Measurements from ENCODE around the gene MVD. TPM values are rescaled to one million over a fixed set of nuclear protein-coding genes. Genes with fewer than 3 reads are reported as not detected.

MVD gene
- total and polyA plus RNA-seq, 7 donors, result 16.8 to 206 (median 25.7) TPM

DNA sequence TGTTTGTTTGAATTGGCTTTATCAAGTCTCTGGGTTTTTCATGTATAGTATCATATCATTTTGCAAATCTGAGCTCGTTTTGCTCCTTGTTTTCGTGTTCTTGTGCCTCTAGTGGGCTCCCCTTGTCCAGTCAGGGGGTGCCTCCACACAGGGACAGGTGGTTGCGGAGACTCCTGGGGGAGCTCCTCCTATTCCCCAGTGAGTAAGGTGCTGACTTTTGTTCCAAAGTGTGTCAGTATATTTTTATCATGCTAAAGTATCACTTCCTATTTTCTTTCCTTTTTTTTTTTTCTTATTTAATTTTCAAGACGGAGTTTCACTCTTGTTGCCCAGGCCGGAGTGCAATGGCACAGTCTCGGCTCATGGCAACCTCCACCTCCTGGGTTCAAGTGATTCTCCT lies 54.8 kb downstream of the MVD start:
- TF ChIP-seq EP300 (IDR thresholded peaks at IDR 0.05) (no peak), CTCF (IDR thresholded peaks at IDR 0.05) (no peak), POLR2AphosphoS5 (IDR thresholded peaks at IDR 0.05) (no peak), POLR2A (IDR thresholded peaks at IDR 0.05) (no peak)

DNA sequence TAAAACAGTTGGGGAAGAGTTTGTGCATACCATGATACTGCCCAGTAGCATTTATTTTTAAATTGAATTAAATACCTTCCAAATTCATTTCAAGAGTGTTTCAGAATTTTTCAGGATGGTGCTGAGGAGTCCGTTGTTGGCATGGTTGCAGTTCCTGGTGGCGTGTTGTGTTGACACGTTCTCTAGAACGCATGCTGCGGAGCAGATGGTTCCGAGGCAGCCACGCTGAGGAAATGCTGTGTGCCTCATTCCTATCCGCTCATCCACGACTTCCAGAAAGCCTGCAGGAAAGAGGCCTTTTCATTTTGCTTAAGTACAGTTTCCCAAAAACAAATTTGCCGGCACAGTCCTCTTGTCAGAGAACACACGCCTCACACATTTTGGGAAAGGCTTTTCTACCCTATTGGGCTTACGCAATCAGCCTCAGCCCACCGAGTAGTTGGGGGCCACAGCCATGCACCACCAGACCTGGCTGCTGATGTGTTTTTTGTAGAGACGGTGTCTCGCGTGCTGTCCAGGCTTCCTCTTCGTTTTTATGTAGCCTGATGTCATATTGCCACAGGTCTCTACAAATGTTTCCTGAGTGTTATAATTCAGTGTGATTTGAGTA lies 56.6 kb downstream of the MVD start:
- no peak overlapping the region for H3K27ac ChIP-seq
- H3K27me3 ChIP-seq, result no peaks in the 10 kb centered on the region
- no peaks in the 10 kb centered on the region for H3K4me1 ChIP-seq
- no peaks in the 10 kb centered on the region for H3K9me3 ChIP-seq
- no peak for TF ChIP-seq POLR2A (IDR thresholded peaks at IDR 0.05)
- no peak for TF ChIP-seq EP300 (IDR thresholded peaks at IDR 0.05)
- TF ChIP-seq POLR2AphosphoS5 (IDR thresholded peaks at IDR 0.05), result no peak
- no peak for TF ChIP-seq CTCF (IDR thresholded peaks at IDR 0.05)
- peaks cover 19 to 87% (median 44%) of the 10 kb centered on the region in 4 donors for H3K36me3 ChIP-seq
- 93 to 94% methylated on average over 17 of the region's 17 CpGs for WGBS, 2 donors
- H3K4me3 ChIP-seq, result no peak overlapping the region
- intact Hi-C loops (cut with DNase I), result no loop called here
- no peak for DNase-seq

More for the DNA sequence above, 54.8 kb downstream of the MVD start:
- no peak overlapping the region for H3K4me3 ChIP-seq
- H3K36me3 ChIP-seq, result peaks cover 22 to 83% (median 43%) of the 10 kb centered on the region in 4 donors
- H3K9me3 ChIP-seq, result no peaks in the 10 kb centered on the region
- intact Hi-C loops (cut with DNase I), result no loop called here
- no peak overlapping the region for H3K27ac ChIP-seq
- no peak for DNase-seq
- no peaks in the 10 kb centered on the region for H3K4me1 ChIP-seq
- 85 to 90% methylated on average over 6 of the region's 6 CpGs for WGBS, 2 donors
- no peaks in the 10 kb centered on the region for H3K27me3 ChIP-seq

- Histone ChIP-seq H3K4me1 (no peaks in the 10 kb centered on the region), H3K27ac (no peak overlapping the region), H3K36me3 (peaks cover 14 to 87% (median 43%) of the 10 kb centered on the region in 4 donors), H3K9me3 (no peaks in the 10 kb centered on the region), H3K27me3 (no peaks in the 10 kb centered on the region), H3K4me3 (no peak overlapping the region)
- no peak for TF ChIP-seq EP300 (IDR thresholded peaks at IDR 0.05)
- TF ChIP-seq POLR2A (IDR thresholded peaks at IDR 0.05), result no peak
- TF ChIP-seq CTCF (IDR thresholded peaks at IDR 0.05), result no peak
- TF ChIP-seq POLR2AphosphoS5 (IDR thresholded peaks at IDR 0.05), result no peak
- intact Hi-C loops (cut with DNase I), result no loop called here
- 84 to 89% methylated on average over 20 of the region's 20 CpGs for WGBS, 2 donors
- no peak for DNase-seq
Observed at GRCh38 chr16:88605186-88606147, 57.4 kb downstream of the MVD start.

DNA sequence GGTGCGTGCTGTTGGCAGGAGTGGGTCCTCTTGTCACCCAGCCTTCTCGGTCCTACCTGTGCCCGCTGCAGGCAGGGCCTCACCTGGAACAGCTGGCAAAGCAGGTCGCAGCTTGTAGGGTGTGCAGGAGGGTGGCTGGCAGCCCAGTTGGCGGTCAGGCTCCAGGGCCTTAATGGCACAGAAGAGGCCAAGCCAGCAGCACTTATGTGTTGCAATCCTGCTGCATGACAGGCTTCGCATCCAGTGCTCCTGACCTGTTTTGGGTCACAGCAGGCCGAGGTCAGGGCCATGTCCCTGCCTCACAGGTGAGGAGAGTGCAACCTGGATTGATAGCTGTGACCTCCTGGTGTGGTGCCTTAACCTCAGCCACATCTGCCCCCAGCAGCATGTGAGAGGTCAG lies 60.8 kb downstream of the MVD start:
- intact Hi-C loops (cut with DNase I), result no loop called here
- no peak overlapping the region for H3K27ac ChIP-seq
- H3K36me3 ChIP-seq, result peaks cover 10 to 88% (median 48%) of the 10 kb centered on the region in 4 donors
- no peak for DNase-seq
- H3K27me3 ChIP-seq, result no peaks in the 10 kb centered on the region
- H3K4me1 ChIP-seq, result peaks cover 0 to 5% (median 0%) of the 10 kb centered on the region in 4 donors
- H3K4me3 ChIP-seq, result no peak overlapping the region
- TF ChIP-seq CTCF (IDR thresholded peaks at IDR 0.05), result no peak
- 89 to 90% methylated on average over 7 of the region's 7 CpGs for WGBS, 2 donors
- no peaks in the 10 kb centered on the region for H3K9me3 ChIP-seq

Other genes starting within 250 kb of the MVD start
- gene ZFPM1, start 209.8 kb downstream of the MVD start, total RNA-seq, result 1 to 10 TPM in 1 of 4 donors, under 1 TPM in 3; 0.27 to 2.5 (median 0.51) TPM
- gene ZFPM1, start 209.8 kb downstream of the MVD start, polyA plus RNA-seq, result 1 to 10 TPM in 2 of 3 donors, under 1 TPM in 1; 0.60 to 3.7 (median 1.2) TPM
- gene ZC3H18, start 92.7 kb downstream of the MVD start, total RNA-seq, result 10 to 100 TPM; 15.5 to 22.1 (median 16.6) TPM
- 10 to 100 TPM in 2 of 3 donors, 1 to 10 TPM in 1; 9.6 to 37.7 (median 13.6) TPM for gene ZC3H18, start 92.7 kb downstream of the MVD start, polyA plus RNA-seq
- gene IL17C, start 24.5 kb downstream of the MVD start, total RNA-seq, result not detected
- gene IL17C, start 24.5 kb downstream of the MVD start, polyA plus RNA-seq, result under 1 TPM in 1 of 3 donors, not detected in 2; 0.96 TPM
- gene CYBA, start 12.0 kb downstream of the MVD start, total RNA-seq, result 100 to 1,000 TPM in 2 of 4 donors, 10 to 100 TPM in 2; 63.1 to 147 (median 105) TPM
- 100 to 1,000 TPM in 2 of 3 donors, 10 to 100 TPM in 1; 81.1 to 429 (median 208) TPM for gene CYBA, start 12.0 kb downstream of the MVD start, polyA plus RNA-seq
- under 1 TPM in 2 of 4 donors, not detected in 2; 0.71 to 0.82 TPM for gene SNAI3, start 23.4 kb upstream of the MVD start, total RNA-seq
- 1 to 10 TPM in 1 of 3 donors, under 1 TPM in 2; 0.46 to 3.0 (median 0.60) TPM for gene SNAI3, start 23.4 kb upstream of the MVD start, polyA plus RNA-seq
- gene RNF166, start 43.3 kb upstream of the MVD start, total RNA-seq, result 10 to 100 TPM; 16.0 to 21.4 (median 17.9) TPM
- 10 to 100 TPM in 1 of 3 donors, 1 to 10 TPM in 2; 5.4 to 34.8 (median 6.2) TPM for gene RNF166, start 43.3 kb upstream of the MVD start, polyA plus RNA-seq
- 10 to 100 TPM in 3 of 4 donors, 1 to 10 TPM in 1; 6.1 to 11.7 (median 10.7) TPM for gene CTU2, start 43.4 kb upstream of the MVD start, total RNA-seq
- 10 to 100 TPM in 1 of 3 donors, 1 to 10 TPM in 2; 8.4 to 16.3 (median 9.2) TPM for gene CTU2, start 43.4 kb upstream of the MVD start, polyA plus RNA-seq
- 100 to 1,000 TPM in 3 of 4 donors, 10 to 100 TPM in 1; 97.4 to 242 (median 158) TPM for gene PIEZO1, start 122.1 kb upstream of the MVD start, total RNA-seq
- 100 to 1,000 TPM in 1 of 3 donors, 10 to 100 TPM in 2; 18.0 to 169 (median 29.4) TPM for gene PIEZO1, start 122.1 kb upstream of the MVD start, polyA plus RNA-seq
- 1 to 10 TPM in 1 of 4 donors, under 1 TPM in 2, not detected in 1; 0.71 to 3.0 (median 0.81) TPM for gene CDT1, start 140.7 kb upstream of the MVD start, total RNA-seq
- 10 to 100 TPM in 1 of 3 donors, 1 to 10 TPM in 2; 3.6 to 17.4 (median 6.9) TPM for gene CDT1, start 140.7 kb upstream of the MVD start, polyA plus RNA-seq
- gene APRT, start 148.8 kb upstream of the MVD start, total RNA-seq, result 10 to 100 TPM; 56.6 to 78.3 (median 62.5) TPM
- gene APRT, start 148.8 kb upstream of the MVD start, polyA plus RNA-seq, result 100 to 1,000 TPM; 245 to 329 (median 294) TPM
- gene GALNS, start 193.9 kb upstream of the MVD start, total RNA-seq, result 10 to 100 TPM in 3 of 4 donors, 1 to 10 TPM in 1; 6.7 to 50.4 (median 11.4) TPM
- 10 to 100 TPM in 1 of 3 donors, 1 to 10 TPM in 2; 6.2 to 32.4 (median 9.0) TPM for gene GALNS, start 193.9 kb upstream of the MVD start, polyA plus RNA-seq
- gene TRAPPC2L, start 194.0 kb upstream of the MVD start, total RNA-seq, result 10 to 100 TPM; 30.7 to 42.1 (median 39.3) TPM
- 10 to 100 TPM; 42.1 to 56.5 (median 46.0) TPM for gene TRAPPC2L, start 194.0 kb upstream of the MVD start, polyA plus RNA-seq
- gene PABPN1L, start 203.6 kb upstream of the MVD start, total RNA-seq, result not detected
- under 1 TPM in 1 of 3 donors, not detected in 2; 0.15 TPM for gene PABPN1L, start 203.6 kb upstream of the MVD start, polyA plus RNA-seq